GM21528 (cell line): ENCODE results near the gene RCE1.

ENCODE experiments used
- ATAC-seq: cut with Tn5 transposase; IDR thresholded peaks from one replicate; pipeline ENCODE4 v1.9.1; 2021; ENCODE audit warnings: mild to moderate bottlenecking, moderate library complexity; ENCODE audit not compliant: unreplicated experiment, low FRiP score

Gene RCE1

GRCh38 chr11:66844496-66845142 lies 1.4 kb downstream of the RCE1 start:
- ATAC-seq: no peak

GRCh38 chr11:66845143-66845875 lies 2.1 kb downstream of the RCE1 start:
- no peak for ATAC-seq

- ATAC-seq: no peak
Observed at GRCh38 chr11:66845876-66846212, 2.6 kb downstream of the RCE1 start.

GRCh38 chr11:66846671-66847091 lies 3.4 kb downstream of the RCE1 start:
- ATAC-seq: no peak

GRCh38 chr11:66847461-66848232 lies 4.4 kb downstream of the RCE1 start:
- no peak for ATAC-seq

GRCh38 chr11:66848671-66849500 lies 5.6 kb downstream of the RCE1 start:
- ATAC-seq: no peak

GRCh38 chr11:66849501-66850234 lies 6.4 kb downstream of the RCE1 start:
- ATAC-seq: no peak

- no peak for ATAC-seq
Observed at GRCh38 chr11:66850235-66850587, 7.0 kb downstream of the RCE1 start.

- ATAC-seq: no peak
Observed at GRCh38 chr11:66850588-66851238, 7.5 kb downstream of the RCE1 start.

GRCh38 chr11:66851239-66851596 lies 8.0 kb downstream of the RCE1 start:
- no peak for ATAC-seq

GRCh38 chr11:66851698-66852465 lies 8.6 kb downstream of the RCE1 start:
- no peak for ATAC-seq

GRCh38 chr11:66852466-66853241 lies 9.4 kb downstream of the RCE1 start:
- no peak for ATAC-seq

GRCh38 chr11:66853242-66854229 lies 10.3 kb downstream of the RCE1 start:
- no peak for ATAC-seq

- no peak for ATAC-seq
Observed at GRCh38 chr11:66854231-66854661, 11.0 kb downstream of the RCE1 start.

- ATAC-seq: no peak
Observed at GRCh38 chr11:66854729-66855211, 11.5 kb downstream of the RCE1 start.

- peak; percentile 52 for ATAC-seq
Observed at GRCh38 chr11:66855574-66856495, 12.6 kb downstream of the RCE1 start.
